Endothelial cell of umbilical vein (primary cell): ENCODE measurements around the gene YTHDF1. TPM values are rescaled to one million over a fixed set of nuclear protein-coding genes. Genes with fewer than 3 reads are reported as not detected.

Experiments used
- BruUV-seq: library from RNA; stranded (reverse); fragments of 400-500 nt; replicated peaks from 2 replicates; lab custom pipeline; 2021; lab: Mats Ljungman, UMichigan
- CTCF ChIA-PET: fragments of 300-600, 350-600 bp; sonication (Branson Sonifier 250); formaldehyde crosslinking; loops from one replicate; lab custom pipeline; 2021; ENCODE audit warnings: antibody characterized with exemption, inconsistent platforms; lab: Charles Lee
- POLR2A ChIA-PET: fragments of 300-600, 350-600 bp; sonication (Branson Sonifier 250); formaldehyde crosslinking; loops from one replicate; lab custom pipeline; 2021; ENCODE audit warnings: antibody characterized with exemption, inconsistent platforms; lab: Charles Lee
- DNase-seq: peaks from one replicate; pipeline ENCODE4 v3.0.0-alpha.2; 2011; ENCODE audit warnings: low read depth, low spot score
- FAIRE-seq: peaks from 2 replicates; lab custom pipeline; 2011; peaks lifted over from hg19 to GRCh38; lab: Jason Lieb, UNC
- H2AFZ ChIP-seq: 2 replicates; pipeline ENCODE4 v1.6.0; 2012; ENCODE audit warnings: low read depth, low read length, control low read depth, inconsistent platforms
- H3K27ac ChIP-seq: 2 replicates; pipeline ENCODE4 v1.5.1; 2011; ENCODE audit warnings: low read depth, mild to moderate bottlenecking, control low read depth, low read length, moderate library complexity; ENCODE audit not compliant: insufficient read depth
- H3K27me3 ChIP-seq, 2 experiments: 2 replicates each; pipeline versions ENCODE4 v1.6.0 to v1.6.1; 2011; ENCODE audit warnings: low read length in 2 of 2, mixed read lengths in 1 of 2; ENCODE audit not compliant: control insufficient read depth in 2 of 2, insufficient read depth in 2 of 2
- H3K36me3 ChIP-seq, 2 experiments: 2 replicates in 1 of 2; 3 replicates in 1 of 2; pipeline ENCODE4 v1.5.1; 2011; ENCODE audit warnings: low read length in 2 of 2, mild to moderate bottlenecking in 1 of 2, moderate library complexity in 1 of 2; ENCODE audit not compliant: control insufficient read depth in 2 of 2, insufficient read depth in 2 of 2; ENCODE audit errors: extremely low read depth in 1 of 2
- H3K4me1 ChIP-seq: 3 replicates; pipeline ENCODE4 v1.5.1; 2011; ENCODE audit warnings: mild to moderate bottlenecking, low read length; ENCODE audit not compliant: control insufficient read depth, insufficient read depth; ENCODE audit errors: extremely low read depth
- H3K4me2 ChIP-seq: 2 replicates; pipeline ENCODE4 v1.6.1; 2011; ENCODE audit warnings: low read length, control low read depth, mixed read lengths; ENCODE audit not compliant: insufficient read depth
- H3K4me3 ChIP-seq, 3 experiments: fragments of 200-600 bp in 1 of 3; sonication (generic), shearing (Covaris generic) in 1 of 3; replicated peaks in 1 of 3; 2 replicates each; pipeline ENCODE4 v1.5.1; 2011 to 2016; ENCODE audit warnings: control low read depth in 3 of 3, low read length in 3 of 3, mild to moderate bottlenecking in 2 of 3, inconsistent platforms in 1 of 3, low read depth in 1 of 3, moderate library complexity in 1 of 3; ENCODE audit not compliant: insufficient read depth in 1 of 3
- H3K79me2 ChIP-seq: 2 replicates; pipeline ENCODE4 v1.6.0; 2012; ENCODE audit warnings: low read length, inconsistent platforms; ENCODE audit not compliant: control insufficient read depth, insufficient read depth
- H3K9ac ChIP-seq: replicated peaks from 2 replicates; pipeline ENCODE3; 2011; ENCODE audit warnings: low read length, control low read depth; ENCODE audit not compliant: insufficient read depth; ENCODE audit errors: extremely low read depth
- H3K9me1 ChIP-seq: replicated peaks from 3 replicates; pipeline ENCODE4 v1.6.0; 2011; ENCODE audit warnings: mild to moderate bottlenecking, low read length; ENCODE audit not compliant: control insufficient read depth, insufficient read depth; ENCODE audit errors: extremely low read depth
- H3K9me3 ChIP-seq: replicated peaks from 2 replicates; pipeline ENCODE4 v1.5.1; 2012; ENCODE audit warnings: low read length, inconsistent platforms; ENCODE audit not compliant: control insufficient read depth, insufficient read depth
- H4K20me1 ChIP-seq: replicated peaks from 2 replicates; pipeline ENCODE3; 2011; ENCODE audit warnings: mild to moderate bottlenecking, low read length; ENCODE audit not compliant: control insufficient read depth, insufficient read depth; ENCODE audit errors: extremely low read depth
- EZH2 ChIP-seq: IDR thresholded peaks from 2 replicates; pipeline ENCODE4 v1.6.1; 2012; ENCODE audit warnings: borderline replicate concordance, low read depth, mild to moderate bottlenecking, moderate library complexity, low read length, inconsistent platforms; ENCODE audit not compliant: severe bottlenecking
- FOS ChIP-seq: IDR thresholded peaks from 2 replicates; pipeline ENCODE4 v1.6.1; 2011; ENCODE audit warnings: mild to moderate bottlenecking, low read length, moderate library complexity, borderline replicate concordance; ENCODE audit not compliant: insufficient read depth
- GATA2 ChIP-seq: IDR thresholded peaks from 2 replicates; pipeline ENCODE4 v1.7.0; 2011; ENCODE audit warnings: low read depth, mild to moderate bottlenecking, moderate library complexity, mixed read lengths, low read length; ENCODE audit not compliant: insufficient read length, insufficient read depth
- JUN ChIP-seq: IDR thresholded peaks from 2 replicates; pipeline ENCODE4 v1.6.1; 2011; ENCODE audit warnings: borderline replicate concordance, low read depth; ENCODE audit not compliant: insufficient read length, insufficient read depth
- MYC ChIP-seq: IDR thresholded peaks from one replicate; pipeline ENCODE4 v1.6.1; 2011; ENCODE audit warnings: mild to moderate bottlenecking, low read depth, low read length
- POLR2A ChIP-seq: IDR thresholded peaks from 2 replicates; pipeline ENCODE4 v1.6.1; 2012; ENCODE audit warnings: low read depth, mild to moderate bottlenecking, control low read depth, low read length
- POLR2AphosphoS5 ChIP-seq: IDR thresholded peaks from 2 replicates; pipeline ENCODE4 v1.6.1; 2012; ENCODE audit warnings: low read depth, mild to moderate bottlenecking, control low read depth, low read length, moderate library complexity; ENCODE audit not compliant: insufficient read depth
- dilution Hi-C: fragments of 300-500 bp; cut with MboI; formaldehyde crosslinking; loops from one replicate; pipeline ENCODE4 v1.15.0; 2019; ENCODE audit warnings: low sequenced_read_pairs; ENCODE audit not compliant: extremely low pct_ligation_motif_present
- intact Hi-C: fragments of 100-400 bp; cut with micrococcal nuclease; formaldehyde crosslinking; loops from one replicate; pipeline ENCODE4 v1.10.0; 2022
- polyA plus RNA-seq, 4 experiments: library from polyadenylated mRNA; depleted of rRNA in 3 of 4; stranded (reverse) in 3 of 4; unstranded in 1 of 4; fragments of >200 nt; gene quantifications; 2 replicates each; pipeline versions ENCODE4 v1.2.1 to v1.2.3, GENCODE V29; 2011 to 2012; ENCODE audit warnings: missing spikeins in 1 of 4
- total RNA-seq: library from RNA; stranded (reverse); gene quantifications from 2 replicates; pipeline ENCODE4 v1.2.3, GENCODE V29; 2021
- TF ChIP-seq, protein P1 (sequence below): IDR thresholded peaks from 2 replicates; pipeline ENCODE4 v1.6.1; 2011; ENCODE audit not compliant: insufficient read depth, insufficient read length
- TF ChIP-seq, protein P2 (sequence below), 2 donors: IDR thresholded peaks; 1 replicate in 1 of 2; 2 replicates in 1 of 2; pipeline ENCODE4 v1.5.1; 2011; ENCODE audit warnings: low read length in 2 of 2, mild to moderate bottlenecking in 2 of 2, moderate library complexity in 2 of 2, control low read depth in 1 of 2, inconsistent platforms in 1 of 2, low read depth in 1 of 2; ENCODE audit not compliant: insufficient read depth in 1 of 2; ENCODE audit errors: extremely low read depth in 1 of 2

The YTHDF1 gene
- total and polyA plus RNA-seq, 2 donors (not counting 3 experiments of a cell fraction or from before 2014, with no cell fraction given) = 25.2 to 44.4 TPM

GRCh38 chr20:63206878-63207277, 9.1 kb downstream of the YTHDF1 start:
- peaks cover 12 to 62% of the 10 kb centered on the region in 2 experiments for H3K36me3 ChIP-seq
- dilution Hi-C loops (no loop called here), intact Hi-C loops (no loop called here)
- TF ChIP-seq POLR2A (no peak), EZH2 (no peak), FOS (no peak), POLR2AphosphoS5 (no peak), GATA2 (no peak), JUN (no peak), MYC (no peak)
- TF ChIP-seq, protein P1, sequence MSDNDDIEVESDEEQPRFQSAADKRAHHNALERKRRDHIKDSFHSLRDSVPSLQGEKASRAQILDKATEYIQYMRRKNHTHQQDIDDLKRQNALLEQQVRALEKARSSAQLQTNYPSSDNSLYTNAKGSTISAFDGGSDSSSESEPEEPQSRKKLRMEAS = no peak
- TF ChIP-seq, protein P2, sequence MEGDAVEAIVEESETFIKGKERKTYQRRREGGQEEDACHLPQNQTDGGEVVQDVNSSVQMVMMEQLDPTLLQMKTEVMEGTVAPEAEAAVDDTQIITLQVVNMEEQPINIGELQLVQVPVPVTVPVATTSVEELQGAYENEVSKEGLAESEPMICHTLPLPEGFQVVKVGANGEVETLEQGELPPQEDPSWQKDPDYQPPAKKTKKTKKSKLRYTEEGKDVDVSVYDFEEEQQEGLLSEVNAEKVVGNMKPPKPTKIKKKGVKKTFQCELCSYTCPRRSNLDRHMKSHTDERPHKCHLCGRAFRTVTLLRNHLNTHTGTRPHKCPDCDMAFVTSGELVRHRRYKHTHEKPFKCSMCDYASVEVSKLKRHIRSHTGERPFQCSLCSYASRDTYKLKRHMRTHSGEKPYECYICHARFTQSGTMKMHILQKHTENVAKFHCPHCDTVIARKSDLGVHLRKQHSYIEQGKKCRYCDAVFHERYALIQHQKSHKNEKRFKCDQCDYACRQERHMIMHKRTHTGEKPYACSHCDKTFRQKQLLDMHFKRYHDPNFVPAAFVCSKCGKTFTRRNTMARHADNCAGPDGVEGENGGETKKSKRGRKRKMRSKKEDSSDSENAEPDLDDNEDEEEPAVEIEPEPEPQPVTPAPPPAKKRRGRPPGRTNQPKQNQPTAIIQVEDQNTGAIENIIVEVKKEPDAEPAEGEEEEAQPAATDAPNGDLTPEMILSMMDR (IDR thresholded peaks at IDR 0.05; ENCODE audit: extremely low read depth in 1 of 2, insufficient read depth in 1 of 2, low read depth in 1 of 2, low read length in 2 of 2) = no peak
- no peaks in the 10 kb centered on the region for H3K4me1 ChIP-seq
- ChIA-PET CTCF (interaction anchor here (1.7 to 3.0 kb wide), 2 partner anchors 8 to 17 kb away, joined by 9 to 19 read pairs; partner anchors contain the start of gene YTHDF1), POLR2A (no interaction called here)
- no peaks in the 10 kb centered on the region for H4K20me1 ChIP-seq
- H2AFZ ChIP-seq = no peak overlapping the region
- no peaks in the 10 kb centered on the region for H3K9me1 ChIP-seq
- H3K79me2 ChIP-seq = peaks cover 85% of the 10 kb centered on the region
- no peak for FAIRE-seq
- H3K9ac ChIP-seq = no peak overlapping the region
- no peak overlapping the region for H3K27ac ChIP-seq
- no peaks in the 10 kb centered on the region for H3K9me3 ChIP-seq
- DNase-seq = no peak
- no peak overlapping the region for H3K4me3 ChIP-seq
- no TSS peak for BruUV-seq
- no peak overlapping the region for H3K4me2 ChIP-seq
- no peaks in the 10 kb centered on the region for H3K27me3 ChIP-seq
